Inflammatory macrophage treated with lipopolysaccharide for 4 hours (primary cell): ENCODE measurements around the gene UIMC1.
"Not testable (repeated sequence)": the region's sequence is repeated elsewhere in the genome, so short reads cannot be mapped to it uniquely, and the experiment has no call there.

Experiments
- DNase-seq: peaks from one replicate; pipeline ENCODE4 v3.0.0-alpha.2; 2020

The UIMC1 gene

DNA sequence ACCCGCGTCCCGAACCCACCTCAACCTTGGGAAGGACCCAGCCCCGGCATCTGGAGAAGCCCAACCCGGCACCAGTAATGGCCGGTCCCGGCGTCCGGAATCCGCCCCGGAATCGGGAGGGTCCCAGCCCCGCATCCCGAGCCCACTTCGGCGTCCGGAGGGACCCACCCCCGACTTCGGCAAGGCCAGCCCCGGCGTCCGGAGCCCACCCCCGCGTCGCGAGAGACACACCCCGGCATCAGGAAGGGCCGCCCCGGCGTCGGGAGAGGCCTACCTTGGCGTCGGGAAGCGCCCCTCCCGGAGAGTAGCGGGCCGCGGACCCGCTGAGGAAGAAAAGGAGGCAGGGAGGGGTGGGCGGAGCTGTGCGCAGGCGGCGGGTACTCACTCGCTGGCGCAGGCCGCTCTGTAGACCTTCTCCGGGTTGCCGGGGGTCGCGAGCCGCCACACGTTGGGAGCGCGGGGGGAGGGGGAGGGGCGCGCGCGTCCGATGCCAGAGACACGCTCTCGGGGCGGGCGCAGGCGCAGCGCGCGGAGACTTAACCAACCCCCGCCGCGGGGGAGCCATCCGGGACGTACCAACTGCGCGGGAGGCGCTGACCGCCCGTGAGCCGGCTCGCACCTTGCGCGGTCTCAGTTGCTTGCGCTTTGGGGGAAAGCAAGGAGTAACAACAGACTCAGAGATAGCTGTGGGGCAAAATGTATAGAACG is at the start of gene UIMC1:
TSS of gene UIMC1 (minus strand) at position 515 of the 708 bp plus-strand sequence. CDS start 24,164 bp downstream, outside the sequence.
- peak; percentile 86 for DNase-seq

DNA sequence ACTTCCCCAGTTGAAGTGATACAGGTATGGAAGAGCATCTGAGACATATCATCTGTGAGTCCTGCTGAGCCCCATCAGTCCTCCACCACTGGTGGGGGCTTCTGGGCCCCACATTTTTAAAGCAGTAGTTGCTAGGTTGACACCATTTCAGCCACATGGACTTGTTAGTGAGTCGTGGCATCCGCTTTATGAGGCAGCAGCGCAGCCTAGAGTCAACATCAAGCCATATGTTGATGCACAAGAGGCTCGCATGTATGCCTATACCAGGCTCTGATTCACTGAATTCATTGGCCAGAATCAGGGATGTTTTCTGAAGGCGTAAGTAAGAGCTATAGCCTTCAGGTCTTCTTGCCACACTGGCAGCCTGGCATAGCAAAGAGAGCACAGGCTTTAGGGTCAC is 42.7 kb upstream of the UIMC1 start:
- DNase-seq = no peak

DNA sequence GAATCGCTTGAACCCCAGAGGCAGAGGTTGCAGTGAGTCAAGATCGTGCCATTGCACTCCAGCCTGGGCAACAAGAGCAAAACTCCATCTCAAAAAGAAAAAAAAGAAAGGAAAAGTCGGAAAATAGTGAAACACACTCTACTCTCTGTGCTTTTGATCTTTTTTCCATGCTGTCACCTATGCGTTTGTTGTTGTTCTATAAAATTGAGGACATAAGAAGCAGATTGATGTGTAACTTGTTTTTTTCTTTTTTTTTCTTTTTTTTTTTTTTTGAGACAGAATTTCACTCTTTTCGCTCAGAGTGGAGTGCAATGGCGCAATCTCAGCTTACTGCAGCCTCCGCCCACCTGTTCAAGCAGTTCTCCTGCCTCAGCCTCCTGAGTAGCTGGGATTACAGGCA is 42.0 kb upstream of the UIMC1 start:
- not testable (repeated sequence) for DNase-seq

DNA sequence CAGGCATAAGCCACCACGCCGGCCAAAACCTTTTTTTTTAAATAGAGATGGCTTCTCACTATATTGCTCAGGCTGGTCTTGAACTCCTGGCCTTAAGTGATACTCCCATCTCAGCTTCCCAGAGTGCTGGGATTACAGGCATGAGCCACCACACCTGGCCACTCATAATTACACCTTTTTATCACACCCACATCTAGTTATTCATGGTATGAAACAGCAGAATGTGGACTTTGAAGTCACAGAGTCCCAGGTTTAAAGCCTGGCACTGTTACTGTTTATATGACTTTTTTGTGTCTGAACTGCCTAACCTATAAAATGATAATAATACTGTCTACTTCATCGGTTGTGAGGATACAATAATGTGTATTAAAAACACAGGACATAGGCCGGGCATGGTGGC is 39.1 kb upstream of the UIMC1 start:
- no peak for DNase-seq

DNA sequence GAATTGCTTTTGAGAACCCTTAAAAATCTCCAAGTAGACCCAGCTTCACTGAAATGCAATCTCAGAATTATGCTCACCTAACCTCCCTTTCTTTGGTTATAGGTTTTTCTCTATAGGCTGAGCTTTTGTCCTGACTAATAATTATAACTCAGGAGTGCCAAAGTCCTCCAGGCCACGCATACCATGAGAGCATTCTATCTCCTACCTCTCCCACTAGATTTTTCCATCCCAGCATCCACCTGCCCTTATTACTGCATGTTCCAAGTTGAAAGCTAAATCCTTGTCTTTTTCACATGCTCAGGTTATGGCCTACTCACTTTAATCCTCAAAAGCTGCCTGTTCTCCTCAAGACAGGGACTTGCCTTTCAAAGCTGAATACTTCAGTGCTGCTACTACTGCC is 38.1 kb upstream of the UIMC1 start:
- no peak for DNase-seq

DNA sequence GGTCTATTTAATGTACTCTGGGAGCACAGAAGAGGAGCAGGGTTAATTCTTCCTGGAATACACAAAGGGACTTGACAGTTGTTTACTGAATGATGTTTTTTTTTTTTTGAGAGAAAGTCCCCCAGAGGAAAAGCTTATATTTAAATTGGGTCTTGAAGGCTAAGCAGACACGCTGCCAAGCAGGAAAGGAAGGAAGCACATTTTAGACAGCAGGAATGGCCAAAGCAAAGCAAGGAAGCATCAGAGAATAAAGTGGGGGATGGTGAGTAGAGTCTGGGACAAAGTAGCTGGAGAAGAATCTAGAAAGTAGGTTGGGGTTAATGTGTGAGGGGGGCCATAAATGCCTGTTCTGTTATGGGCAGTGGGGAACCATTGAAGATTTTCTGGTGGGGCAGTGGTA is 37.4 kb upstream of the UIMC1 start:
- no peak for DNase-seq

DNA sequence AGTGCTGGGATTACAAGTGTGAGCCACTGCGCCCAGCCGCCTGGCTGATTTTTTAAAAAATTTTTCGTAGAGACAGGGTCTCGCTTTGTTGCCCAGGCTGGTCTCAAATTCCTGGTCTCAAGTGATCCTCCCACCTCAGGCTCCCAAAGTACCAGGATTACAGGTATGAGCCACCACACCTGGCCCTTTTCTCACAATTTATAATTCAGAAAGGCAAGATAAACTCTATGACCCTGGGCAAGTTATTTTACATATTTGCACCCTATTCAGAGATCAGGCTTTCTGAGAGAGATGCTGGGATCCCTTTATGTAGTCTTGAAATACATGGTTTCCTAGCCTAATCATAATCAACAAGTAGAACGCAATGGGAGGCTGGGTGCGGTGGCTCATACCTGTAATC is 36.5 kb upstream of the UIMC1 start:
- DNase-seq = no peak

DNA sequence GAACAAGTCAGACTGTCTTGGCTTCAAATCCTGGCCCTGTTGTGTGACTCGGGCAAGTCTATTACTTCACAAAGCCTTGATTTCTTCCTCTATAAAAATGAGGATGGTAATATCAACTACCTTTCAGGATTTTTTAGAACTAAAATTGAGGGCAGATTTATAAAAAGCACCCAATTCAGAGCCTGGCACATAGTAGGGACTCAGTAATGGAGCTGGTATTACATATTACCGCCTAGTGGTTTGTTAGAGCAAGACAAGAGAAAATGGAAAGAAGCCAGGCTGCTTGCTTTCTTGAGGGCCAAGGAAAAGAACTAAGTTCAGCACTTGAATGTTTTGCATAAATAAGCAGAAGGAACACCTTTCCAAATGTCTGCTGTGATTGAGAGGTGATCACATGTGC is 35.4 kb upstream of the UIMC1 start:
- no peak for DNase-seq

DNA sequence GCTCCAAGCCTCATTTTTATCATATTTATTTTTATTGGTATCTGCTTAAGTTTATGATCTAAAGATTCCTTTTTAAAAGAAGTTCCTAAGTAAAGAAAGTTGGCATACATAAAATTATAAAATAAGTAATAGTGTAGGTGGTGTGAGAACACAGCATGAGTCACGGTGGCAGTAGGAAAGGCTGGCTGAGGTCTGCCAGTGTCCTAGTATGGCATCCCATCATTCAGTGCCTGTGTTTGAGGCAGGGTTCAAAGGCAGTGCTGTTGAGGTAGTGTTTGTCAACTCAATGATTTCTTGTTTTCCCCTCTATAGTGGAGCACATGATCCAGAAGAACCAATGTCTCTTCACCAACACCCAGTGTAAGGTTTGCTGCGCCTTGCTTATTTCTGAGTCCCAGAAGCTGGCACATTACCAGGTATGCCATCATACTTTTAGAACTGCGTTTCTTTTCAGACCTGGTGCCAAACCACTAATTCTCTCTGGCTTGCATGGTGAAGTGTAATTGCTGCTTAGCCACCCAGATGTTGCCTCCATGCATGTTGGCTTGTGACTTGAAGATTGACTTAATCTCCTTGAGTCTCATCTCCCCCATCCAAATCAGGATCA is 34.3 kb upstream of the UIMC1 start:
- no peak for DNase-seq

DNA sequence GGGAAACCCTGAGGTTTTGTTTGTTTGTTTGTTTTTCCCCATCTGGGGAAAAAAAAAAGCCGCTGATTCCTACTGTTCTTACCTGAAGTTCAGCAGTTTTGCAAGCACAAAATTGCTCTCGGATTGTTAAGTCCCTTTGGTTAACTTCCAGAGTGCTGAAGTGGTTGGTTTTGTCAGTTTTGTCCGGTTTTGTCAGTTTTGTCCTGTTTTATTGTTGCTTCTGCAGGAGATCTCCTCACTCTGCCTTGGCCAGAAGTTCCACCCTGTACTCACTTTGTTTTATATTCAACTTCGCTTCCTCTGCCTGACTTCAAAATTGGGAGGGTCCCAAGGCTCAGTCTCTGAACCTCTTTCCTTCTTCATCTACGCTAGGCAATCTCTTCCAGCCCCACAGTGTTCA is 30.3 kb upstream of the UIMC1 start:
- no peak for DNase-seq

DNA sequence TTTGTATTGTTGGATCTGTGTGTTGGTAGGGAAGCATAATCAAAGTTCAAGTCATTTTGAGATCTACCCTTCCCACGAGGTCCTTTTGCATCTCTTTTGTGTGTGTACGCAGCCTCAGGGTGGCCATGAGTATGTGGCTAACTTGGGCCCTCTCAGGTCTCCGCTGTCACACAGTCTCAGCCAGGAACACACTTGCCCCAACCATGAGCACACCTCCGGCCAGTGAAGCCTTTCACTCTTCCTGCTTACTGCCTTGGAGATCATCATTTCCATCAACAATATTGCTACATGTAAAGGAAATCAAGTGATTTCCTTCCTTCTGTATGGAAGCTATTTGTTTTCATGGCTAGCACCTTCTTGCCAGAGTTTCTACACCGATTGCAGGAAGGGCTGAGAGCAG is 29.9 kb upstream of the UIMC1 start:
- DNase-seq = no peak

DNA sequence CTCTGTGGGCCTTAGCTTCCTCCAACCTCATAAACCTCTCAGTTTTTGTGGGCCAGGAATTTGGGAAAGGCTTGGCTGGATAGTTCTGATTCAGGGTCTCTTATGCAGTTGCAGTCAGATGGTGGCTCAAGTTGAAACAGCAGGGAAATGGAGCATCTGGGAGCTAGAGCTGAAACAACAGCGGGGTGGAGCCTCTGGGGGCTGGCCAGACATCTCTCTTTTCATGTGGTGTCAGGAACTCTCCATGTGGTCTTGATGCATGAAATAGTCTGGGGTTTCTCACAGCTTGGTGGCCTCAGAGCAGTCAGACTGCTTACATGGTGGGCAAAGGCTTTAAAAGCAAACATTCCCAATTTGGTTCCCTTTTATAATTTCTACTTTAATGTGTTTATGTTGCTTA is 29.4 kb upstream of the UIMC1 start:
- DNase-seq = no peak

DNA sequence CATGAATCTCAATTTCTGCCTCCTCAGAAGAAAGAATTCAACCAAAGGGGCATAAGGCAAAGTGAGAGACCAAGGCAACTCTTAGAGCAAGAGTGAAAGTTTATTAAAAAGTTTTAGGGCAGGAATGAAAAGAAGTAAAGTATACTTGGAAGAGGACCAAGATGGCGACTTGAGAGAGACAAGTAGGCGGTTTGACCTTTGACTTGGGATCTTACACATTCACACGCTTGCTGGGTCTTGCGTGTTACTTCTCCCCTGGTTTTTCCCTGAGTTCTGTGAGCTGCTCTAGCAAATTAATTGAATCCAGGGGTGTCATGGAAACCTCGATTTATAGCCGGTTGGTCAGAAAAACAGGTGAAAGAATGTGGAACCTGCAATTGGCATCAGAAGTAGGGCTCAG is 22.9 kb upstream of the UIMC1 start:
- DNase-seq = no peak

DNA sequence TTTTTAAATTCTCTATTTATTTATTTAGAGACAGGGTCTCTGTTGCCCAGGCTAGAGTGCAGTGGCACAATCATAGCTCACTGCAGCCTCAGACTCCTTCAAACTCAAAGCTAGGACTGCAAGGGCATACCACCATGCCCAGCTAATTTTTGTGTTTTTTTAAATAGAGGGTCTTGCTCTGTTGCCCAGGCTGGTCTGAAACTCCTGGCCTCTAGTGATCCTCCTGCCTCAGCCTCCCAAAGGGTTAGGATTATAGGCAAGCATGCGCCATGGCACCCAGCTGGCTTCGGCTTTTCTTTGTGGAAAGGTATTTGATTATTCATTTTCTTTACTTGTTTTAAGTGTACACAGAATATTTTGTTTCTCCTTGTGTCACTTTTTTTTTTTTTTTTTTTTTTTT is 21.1 kb upstream of the UIMC1 start:
- no peak for DNase-seq

DNA sequence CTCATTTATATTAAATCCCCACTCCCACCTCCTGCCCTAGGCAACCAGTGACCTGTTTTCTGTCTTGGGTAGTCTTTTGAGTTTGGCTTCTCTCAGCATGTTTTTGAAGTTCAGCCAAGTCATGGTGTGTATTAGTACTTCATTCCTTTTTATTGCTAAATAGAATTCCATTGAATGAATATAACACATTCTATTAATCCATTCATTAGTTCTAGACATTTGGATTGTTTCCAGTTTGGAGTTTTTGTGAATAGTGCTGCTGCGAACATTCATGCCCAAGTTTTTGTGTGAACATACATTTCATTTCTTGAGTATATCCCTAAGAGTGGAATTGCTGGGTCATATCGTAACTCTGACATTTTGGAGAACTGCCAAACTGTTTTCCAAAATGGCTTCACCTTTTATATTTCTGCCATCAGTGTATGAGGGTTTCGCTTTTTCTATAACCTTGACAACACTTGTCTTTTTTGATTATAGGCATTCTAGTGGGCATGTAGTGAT is 18.6 kb upstream of the UIMC1 start:
- no peak for DNase-seq

DNA sequence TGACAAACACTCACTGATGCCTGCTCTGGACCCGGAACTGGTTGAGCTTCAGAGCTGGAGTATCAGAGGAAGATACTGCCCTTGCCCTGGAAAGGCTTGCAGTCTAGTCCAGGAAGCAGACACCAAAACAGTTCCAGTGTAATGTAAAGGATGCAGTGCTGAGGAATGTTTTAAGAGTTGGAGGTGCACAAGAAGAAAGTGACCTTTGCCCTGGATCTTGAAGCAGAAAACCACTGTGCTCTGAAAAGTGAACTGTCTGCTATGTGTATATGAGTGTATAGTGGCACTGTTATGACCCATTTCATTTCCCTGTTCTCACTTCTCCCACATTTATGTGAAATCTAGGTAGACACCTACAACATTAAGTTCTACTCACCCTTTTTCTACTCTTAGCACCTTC is 18.0 kb upstream of the UIMC1 start:
- no peak for DNase-seq

DNA sequence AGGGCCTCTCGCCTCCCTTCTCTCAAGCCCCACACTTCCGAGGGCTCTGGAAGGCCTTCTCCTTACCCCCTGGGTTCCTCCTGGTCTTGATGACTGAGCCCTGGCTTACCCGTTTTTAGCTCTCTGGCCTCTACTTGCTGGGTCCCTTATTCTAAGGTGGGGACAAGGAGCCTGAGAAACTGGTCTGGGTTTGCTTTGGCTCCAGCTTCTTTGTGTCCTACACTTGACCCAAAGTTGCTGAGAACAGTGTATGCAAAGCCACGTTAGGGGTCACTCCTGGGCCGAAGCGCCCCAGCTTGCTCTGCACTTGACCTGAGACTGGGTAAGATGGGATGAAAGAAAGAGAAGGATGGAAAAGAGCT is 16.7 kb upstream of the UIMC1 start:
- no peak for DNase-seq

DNA sequence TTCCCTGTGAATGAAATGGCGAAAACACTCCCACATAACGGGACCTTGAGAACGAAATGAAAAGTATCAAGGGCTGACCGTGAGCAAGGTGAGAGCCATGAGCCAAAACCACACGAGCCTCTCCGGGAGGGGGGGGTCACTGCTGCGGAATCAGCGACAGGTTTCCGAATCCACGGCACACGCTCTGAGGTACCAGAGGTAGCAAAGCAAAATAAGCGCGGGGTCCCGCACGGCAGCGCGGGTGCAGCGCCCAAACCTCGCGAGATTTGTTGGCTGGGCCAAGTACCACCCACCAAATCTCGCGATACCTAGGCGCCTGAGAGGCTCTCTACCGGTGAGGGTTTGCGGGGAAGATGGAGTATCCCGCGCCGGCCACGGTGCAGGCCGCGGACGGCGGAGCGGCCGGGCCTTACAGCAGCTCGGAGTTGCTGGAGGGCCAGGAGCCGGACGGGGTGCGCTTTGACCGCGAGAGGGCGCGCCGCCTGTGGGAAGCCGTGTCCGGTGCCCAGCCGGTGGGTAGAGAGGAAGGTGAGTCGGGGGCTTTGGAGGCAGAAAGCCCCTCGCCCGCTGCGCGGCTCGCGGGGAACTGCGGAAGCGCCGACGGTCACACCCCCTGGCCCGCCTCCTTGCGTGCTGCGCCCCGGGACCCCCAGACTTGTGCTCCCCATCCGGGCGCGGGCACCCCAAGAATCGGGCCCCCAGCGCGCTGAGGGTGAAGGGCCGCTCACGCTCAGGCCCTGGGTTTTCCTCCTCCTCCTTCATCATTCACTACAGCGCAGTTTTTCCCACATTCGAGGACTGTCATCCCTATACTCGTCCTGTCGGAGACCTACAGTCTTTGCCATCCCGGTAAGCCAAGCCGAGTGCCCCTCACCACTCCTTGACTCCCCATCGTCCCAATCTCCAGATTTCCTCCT is 16.1 kb upstream of the UIMC1 start, which contains the start of gene ZNF346:
TSS of gene ZNF346 (plus strand) at position 311 of the 917 bp plus-strand sequence. CDS start at position 354, 43 bp downstream.
- DNase-seq = peak; percentile 93

DNA sequence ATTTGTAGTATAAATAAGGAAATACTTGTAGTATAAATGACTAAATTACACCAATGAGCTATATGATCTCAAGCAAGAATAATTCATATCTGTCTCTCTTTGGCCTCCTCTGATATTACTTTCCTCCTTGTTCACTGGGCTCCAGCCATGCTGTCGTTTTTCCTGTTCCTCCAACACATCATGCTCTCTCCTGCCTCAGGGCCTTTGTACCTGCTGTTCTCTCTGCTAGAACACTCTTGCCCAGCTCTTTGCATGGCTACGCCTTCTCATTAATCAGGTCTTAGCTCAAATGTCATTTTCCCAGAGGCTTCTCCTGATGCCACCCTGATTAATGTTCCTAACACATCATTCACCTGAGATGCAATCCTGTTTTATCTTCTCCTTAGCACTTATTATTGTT is 13.5 kb upstream of the UIMC1 start:
- DNase-seq = no peak

DNA sequence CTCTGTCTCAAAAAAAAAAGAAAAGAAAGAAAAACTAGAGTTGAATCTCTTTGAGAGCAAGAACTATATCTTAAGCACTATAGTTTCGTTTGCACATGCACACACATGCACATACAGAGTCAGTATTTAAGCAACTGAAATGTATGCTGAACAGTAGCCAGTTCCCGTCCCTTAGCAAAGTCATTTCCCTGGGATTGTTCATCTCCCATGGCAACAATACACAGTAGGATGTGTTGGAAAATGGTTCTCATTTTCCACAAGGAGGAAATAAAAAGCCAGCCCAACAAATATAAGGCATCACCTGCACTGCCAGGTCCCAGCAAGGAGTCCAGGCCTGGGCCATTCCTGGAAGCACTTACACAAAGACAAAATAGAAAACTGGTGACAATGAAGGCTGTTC is 11.8 kb upstream of the UIMC1 start:
- no peak for DNase-seq

DNA sequence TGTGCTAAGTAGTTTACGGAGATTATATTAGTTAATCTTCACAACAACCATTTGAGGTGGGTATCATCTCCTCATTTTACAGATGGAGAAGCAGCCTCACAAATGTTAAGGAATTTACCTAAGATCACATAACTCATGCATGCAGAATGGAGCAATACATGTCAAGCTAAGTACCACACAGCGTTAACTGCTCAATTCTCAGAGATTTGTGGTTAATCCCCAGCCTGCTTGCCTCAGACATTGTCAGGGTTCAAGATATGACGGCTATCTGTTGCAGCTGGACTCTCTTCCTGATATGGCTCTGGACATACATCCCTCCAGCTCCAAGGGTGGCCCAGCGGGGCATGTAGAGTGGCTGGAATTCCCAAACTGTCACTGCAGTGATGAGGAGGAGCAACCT is 8.6 kb upstream of the UIMC1 start:
- DNase-seq = no peak

DNA sequence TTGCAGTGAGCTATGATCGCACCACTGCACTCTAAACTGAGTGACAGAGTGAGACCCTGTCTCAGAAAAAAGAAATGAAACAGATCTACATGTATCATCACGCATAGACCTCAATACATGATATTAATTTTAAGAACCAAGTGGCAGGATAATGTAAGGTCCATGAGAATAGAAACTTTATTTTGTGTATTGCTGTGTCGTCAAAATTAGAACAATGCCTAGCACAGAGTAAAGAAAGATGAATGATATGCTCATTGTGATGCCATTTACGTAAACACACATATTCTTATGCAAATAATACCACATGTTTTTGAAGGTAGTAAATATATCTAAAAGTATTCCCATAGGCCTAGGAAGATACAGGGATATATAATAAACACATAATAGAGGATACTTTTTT is 3.6 kb upstream of the UIMC1 start:
- DNase-seq = no peak

DNA sequence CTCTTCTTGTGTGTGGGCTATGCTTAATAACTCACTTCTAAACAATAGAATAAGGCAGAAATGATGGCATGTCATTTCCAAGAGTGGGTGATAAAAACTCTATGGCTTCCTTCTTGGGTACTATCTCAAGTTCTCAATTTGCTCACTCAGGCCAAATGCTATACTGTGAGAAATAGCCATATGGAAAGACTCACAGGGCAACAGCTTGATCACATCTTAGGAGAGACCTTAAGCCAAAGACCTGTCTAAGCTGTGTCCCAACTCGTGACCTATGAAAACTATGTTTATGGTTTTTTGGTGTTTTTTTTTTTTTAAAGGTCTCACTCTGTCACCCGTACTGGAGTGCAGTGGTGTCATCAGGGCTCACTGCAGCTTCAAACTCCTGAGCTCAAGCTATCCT is 2.1 kb upstream of the UIMC1 start:
- peak; percentile 15 for DNase-seq
